ENCODE measurements around the gene JUP.

DNA sequence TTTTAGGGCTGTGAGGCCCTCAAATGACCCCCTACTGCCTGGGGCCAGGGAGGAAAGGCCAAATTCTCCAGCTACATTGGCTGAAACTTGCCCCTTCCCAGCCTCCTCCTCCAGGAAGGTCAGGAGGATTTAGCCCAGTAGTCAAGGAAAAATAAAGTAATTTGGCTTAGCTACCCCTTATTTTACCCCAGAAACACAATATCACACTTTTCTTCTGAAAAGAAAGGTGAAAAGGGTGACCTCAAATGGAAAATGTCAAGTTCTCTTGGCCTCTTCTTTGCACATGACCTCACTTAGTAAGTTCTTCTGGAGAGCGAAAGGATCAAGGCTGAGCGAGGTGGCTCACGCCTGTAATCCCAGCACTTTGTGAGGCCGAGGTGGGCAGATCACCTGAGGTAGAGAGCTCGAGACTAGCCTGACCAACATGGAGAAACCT, 8.0 kb upstream of the JUP start:
- TF ChIP-seq CTCF (IDR thresholded peaks at IDR 0.05) (no peak), POLR2AphosphoS5 (IDR thresholded peaks at IDR 0.05) (no peak), POLR2A (IDR thresholded peaks at IDR 0.05) (no peak)

Data from stomach (tissue), 4 donors.